Osteoblast (primary cell): Measurements from ENCODE around the gene EFL1. TPM values are rescaled to one million over a fixed set of nuclear protein-coding genes. Genes with fewer than 3 reads are reported as not detected.

ENCODE experiments used
- DNase-seq: peaks from one replicate; pipeline ENCODE4 v3.0.0; 2011; ENCODE audit warnings: low spot score, mixed read lengths; ENCODE audit not compliant: insufficient read length; ENCODE audit errors: missing footprints
- H2AFZ ChIP-seq: 2 replicates; pipeline ENCODE4 v1.6.0; 2011; ENCODE audit warnings: mild to moderate bottlenecking, low read length
- H3K27ac ChIP-seq: 2 replicates; pipeline ENCODE4 v1.5.1; 2011; ENCODE audit warnings: mild to moderate bottlenecking, low read depth, low read length, moderate library complexity
- H3K27me3 ChIP-seq: 2 replicates; pipeline ENCODE4 v1.6.0; 2012; ENCODE audit warnings: mild to moderate bottlenecking, control low read depth, inconsistent platforms, low read length, moderate library complexity; ENCODE audit not compliant: insufficient read depth
- H3K36me3 ChIP-seq: 2 replicates; pipeline ENCODE4 v1.5.1; 2011; ENCODE audit warnings: mild to moderate bottlenecking, low read length, control low read depth, moderate library complexity; ENCODE audit not compliant: insufficient read depth
- H3K4me1 ChIP-seq: 2 replicates; pipeline ENCODE4 v1.5.1; 2011; ENCODE audit warnings: mild to moderate bottlenecking, low read length, control low read depth, moderate library complexity; ENCODE audit not compliant: insufficient read depth
- H3K4me2 ChIP-seq: 2 replicates; pipeline ENCODE4 v1.6.0; 2011; ENCODE audit warnings: mild to moderate bottlenecking, low read length; ENCODE audit not compliant: insufficient read depth
- H3K4me3 ChIP-seq: fragments of 200-600 bp; sonication (generic); 3 replicates; pipeline ENCODE4 v1.5.1; 2012; ENCODE audit warnings: mild to moderate bottlenecking, low read length, inconsistent platforms; ENCODE audit not compliant: insufficient read depth
- H3K79me2 ChIP-seq: 2 replicates; pipeline ENCODE4 v1.6.0; 2012; ENCODE audit warnings: mild to moderate bottlenecking, low read length, control low read depth, inconsistent platforms; ENCODE audit not compliant: insufficient read depth
- H3K9me3 ChIP-seq: 2 replicates; pipeline ENCODE4 v1.5.1; 2011; ENCODE audit warnings: low read depth, low read length, control low read depth
- H4K20me1 ChIP-seq: 2 replicates; pipeline ENCODE4 v1.6.0; 2012; ENCODE audit warnings: mild to moderate bottlenecking, low read length, control low read depth; ENCODE audit not compliant: insufficient read depth
- total RNA-seq: library from RNA; depleted of rRNA; stranded (reverse); fragments of >200 nt; gene quantifications from 2 replicates; pipeline ENCODE4 v1.2.3, GENCODE V29; 2012
- TF ChIP-seq, protein P1 (sequence below): IDR thresholded peaks from 2 replicates; pipeline ENCODE4 v1.5.1; 2011; ENCODE audit warnings: mild to moderate bottlenecking, low read depth, low read length, moderate library complexity; ENCODE audit errors: extremely low read depth

EFL1 gene
- total RNA-seq, 1 donor = 32.9 TPM

DNA sequence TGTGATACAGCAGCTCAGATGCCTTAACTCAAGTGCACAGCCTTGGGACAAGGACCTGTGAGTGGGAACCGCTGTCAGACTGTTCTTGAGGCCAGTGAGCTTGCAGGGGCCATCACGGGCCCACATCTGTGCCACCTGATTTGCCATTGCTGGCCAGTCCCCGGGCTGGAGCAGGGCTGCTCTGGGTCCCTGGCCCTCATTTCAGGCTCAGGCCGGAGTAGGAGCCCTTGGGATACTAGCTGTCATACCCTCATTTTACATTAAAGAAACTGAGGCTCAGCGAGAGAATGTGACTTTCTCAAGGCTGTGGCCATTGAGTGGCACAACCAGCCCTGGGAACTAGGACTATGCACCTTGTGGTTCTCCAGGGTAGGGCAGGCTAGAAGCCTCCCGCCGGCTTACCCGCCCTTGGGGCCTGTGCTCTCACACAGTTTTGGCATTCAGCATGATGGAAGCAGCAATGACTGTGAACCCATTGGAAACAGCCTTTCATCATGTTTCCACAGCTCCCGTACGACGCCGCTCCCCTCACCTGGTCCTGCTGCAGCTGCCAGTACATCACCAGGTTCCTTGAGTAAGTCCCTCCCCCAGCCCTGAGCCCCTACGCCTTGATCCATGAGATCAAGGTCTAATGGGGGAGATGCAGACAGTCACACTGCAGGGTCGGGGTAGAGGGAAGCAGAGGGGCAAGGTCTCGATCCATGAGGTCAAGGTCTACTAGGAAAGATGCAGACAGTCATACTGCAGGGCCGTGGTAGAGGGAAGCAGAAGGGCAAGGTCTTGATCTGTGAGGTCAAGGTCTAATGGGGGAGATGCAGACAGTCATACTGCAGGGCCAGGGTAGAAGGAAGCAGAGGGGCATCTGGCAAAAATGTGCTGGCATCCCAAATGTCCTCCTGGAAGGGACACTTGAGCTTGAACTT is 44.5 kb upstream of the EFL1 start:
- H3K36me3 ChIP-seq = no peaks in the 10 kb centered on the region
- TF ChIP-seq, protein P1, sequence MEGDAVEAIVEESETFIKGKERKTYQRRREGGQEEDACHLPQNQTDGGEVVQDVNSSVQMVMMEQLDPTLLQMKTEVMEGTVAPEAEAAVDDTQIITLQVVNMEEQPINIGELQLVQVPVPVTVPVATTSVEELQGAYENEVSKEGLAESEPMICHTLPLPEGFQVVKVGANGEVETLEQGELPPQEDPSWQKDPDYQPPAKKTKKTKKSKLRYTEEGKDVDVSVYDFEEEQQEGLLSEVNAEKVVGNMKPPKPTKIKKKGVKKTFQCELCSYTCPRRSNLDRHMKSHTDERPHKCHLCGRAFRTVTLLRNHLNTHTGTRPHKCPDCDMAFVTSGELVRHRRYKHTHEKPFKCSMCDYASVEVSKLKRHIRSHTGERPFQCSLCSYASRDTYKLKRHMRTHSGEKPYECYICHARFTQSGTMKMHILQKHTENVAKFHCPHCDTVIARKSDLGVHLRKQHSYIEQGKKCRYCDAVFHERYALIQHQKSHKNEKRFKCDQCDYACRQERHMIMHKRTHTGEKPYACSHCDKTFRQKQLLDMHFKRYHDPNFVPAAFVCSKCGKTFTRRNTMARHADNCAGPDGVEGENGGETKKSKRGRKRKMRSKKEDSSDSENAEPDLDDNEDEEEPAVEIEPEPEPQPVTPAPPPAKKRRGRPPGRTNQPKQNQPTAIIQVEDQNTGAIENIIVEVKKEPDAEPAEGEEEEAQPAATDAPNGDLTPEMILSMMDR = no peak
- H3K4me3 ChIP-seq = no peak overlapping the region
- no peak for DNase-seq
- no peaks in the 10 kb centered on the region for H3K9me3 ChIP-seq
- peaks cover 9% of the 10 kb centered on the region for H3K27me3 ChIP-seq
- no peak overlapping the region for H2AFZ ChIP-seq
- no peaks in the 10 kb centered on the region for H3K4me1 ChIP-seq
- no peaks in the 10 kb centered on the region for H4K20me1 ChIP-seq
- no peaks in the 10 kb centered on the region for H3K79me2 ChIP-seq
- H3K4me2 ChIP-seq = no peak overlapping the region
- no peak overlapping the region for H3K27ac ChIP-seq

DNA sequence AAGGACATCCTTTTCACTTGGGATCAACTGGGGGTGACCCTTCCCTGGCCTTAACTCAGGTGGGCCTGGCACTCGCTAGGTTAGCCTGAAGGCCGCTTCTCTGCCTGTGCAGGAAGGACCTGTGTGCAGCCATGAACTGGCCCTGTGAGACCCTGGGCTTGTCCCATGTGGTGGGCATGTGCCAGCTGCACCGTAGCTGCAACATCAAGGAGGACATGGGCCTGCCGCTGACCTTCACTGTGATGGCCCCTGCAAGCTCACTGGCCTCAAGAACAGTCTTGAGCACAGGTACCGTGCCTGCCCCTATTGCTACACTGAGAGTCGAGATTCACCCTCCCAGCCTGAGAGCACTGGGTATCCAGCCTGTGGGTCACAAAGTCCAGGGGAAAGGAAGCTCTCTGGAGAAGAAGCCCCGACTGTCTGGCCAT is 43.1 kb upstream of the EFL1 start:
- DNase-seq = no peak
- H3K27me3 ChIP-seq = peaks cover 9% of the 10 kb centered on the region
- no peak overlapping the region for H3K4me2 ChIP-seq
- H2AFZ ChIP-seq = no peak overlapping the region
- TF ChIP-seq, protein P1 = no peak
- H3K4me1 ChIP-seq = peaks cover 2% of the 10 kb centered on the region
- H3K79me2 ChIP-seq = no peaks in the 10 kb centered on the region
- H4K20me1 ChIP-seq = no peaks in the 10 kb centered on the region
- no peak overlapping the region for H3K4me3 ChIP-seq
- no peak overlapping the region for H3K27ac ChIP-seq
- H3K36me3 ChIP-seq = no peaks in the 10 kb centered on the region
- H3K9me3 ChIP-seq = no peaks in the 10 kb centered on the region

DNA sequence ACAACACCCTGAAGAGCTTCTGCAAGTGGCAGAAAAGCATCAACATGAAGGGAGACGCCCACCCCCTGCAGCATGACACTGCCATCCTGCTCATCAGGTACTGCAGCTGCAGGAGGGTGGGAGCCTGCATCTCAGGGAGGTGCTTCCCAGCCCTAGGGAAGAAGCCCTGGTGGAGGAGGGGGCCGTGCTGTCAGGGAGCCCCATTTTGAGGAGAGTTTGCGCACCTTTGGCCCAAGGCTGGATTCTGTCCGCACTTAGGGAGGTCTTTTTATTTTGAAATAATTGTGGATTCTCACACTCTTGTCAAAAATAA is 42.2 kb upstream of the EFL1 start:
- Histone ChIP-seq H2AFZ (no peak overlapping the region), H3K27me3 (peaks cover 9% of the 10 kb centered on the region), H3K4me2 (no peak overlapping the region), H3K36me3 (no peaks in the 10 kb centered on the region), H3K79me2 (no peaks in the 10 kb centered on the region), H3K9me3 (no peaks in the 10 kb centered on the region), H3K4me1 (peaks cover 5% of the 10 kb centered on the region), H3K4me3 (no peak overlapping the region), H4K20me1 (no peaks in the 10 kb centered on the region), H3K27ac (no peak overlapping the region)
- DNase-seq = no peak
- TF ChIP-seq, protein P1 = no peak

DNA sequence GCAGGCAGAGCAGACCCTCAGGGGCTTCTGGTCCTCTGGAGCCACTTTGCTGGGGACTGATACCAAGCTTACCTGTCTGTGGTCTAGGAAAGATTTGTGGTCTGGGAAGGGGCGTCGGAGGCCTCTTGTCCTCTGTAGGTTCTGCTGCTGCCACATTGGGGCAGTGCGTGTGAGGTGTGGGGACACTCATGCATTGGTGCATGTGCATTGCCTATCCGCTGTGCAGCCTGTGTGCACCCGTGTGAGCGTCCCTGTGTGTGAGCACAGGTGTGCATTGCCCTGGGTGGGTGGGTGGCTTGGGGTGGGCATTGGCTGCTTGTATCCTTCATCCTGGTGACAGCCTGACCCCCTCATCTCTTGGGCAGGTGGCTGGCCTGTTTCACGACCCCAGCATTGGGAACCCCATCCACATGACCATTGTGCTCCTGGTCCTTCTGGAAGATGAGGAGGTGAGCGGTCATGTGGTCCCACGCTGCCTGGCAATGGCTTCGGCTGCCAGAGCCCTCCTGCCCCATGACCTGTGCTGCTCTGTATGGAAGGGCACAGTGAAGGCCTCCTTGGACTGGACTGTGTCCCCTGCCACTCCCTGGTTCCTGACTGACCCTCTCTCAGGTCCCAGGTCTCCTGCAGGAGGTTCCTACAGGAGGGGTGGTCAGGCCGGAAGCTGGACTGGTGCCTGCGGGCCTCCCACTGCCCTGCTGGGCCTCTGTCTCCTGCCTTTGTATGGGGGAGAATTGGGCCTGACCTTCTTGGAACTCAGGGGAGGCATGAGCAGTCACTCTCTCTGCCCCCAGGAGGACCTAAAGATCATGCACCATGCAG is 41.6 kb upstream of the EFL1 start:
- Histone ChIP-seq H3K79me2 (no peaks in the 10 kb centered on the region), H3K36me3 (no peaks in the 10 kb centered on the region), H3K9me3 (no peaks in the 10 kb centered on the region), H3K27me3 (peaks cover 9% of the 10 kb centered on the region), H3K27ac (no peak overlapping the region), H3K4me2 (no peak overlapping the region), H4K20me1 (no peaks in the 10 kb centered on the region), H2AFZ (no peak overlapping the region), H3K4me3 (no peak overlapping the region), H3K4me1 (peaks cover 5% of the 10 kb centered on the region)
- TF ChIP-seq, protein P1 = no peak
- no peak for DNase-seq
